Tibial artery (tissue), 4 donors: ENCODE measurements around the gene PCDHA1.
"Not testable (repeated sequence)": the region's sequence is repeated elsewhere in the genome, so short reads cannot be mapped to it uniquely, and the experiment has no call there.

ENCODE experiments used
- DNase-seq, 2 donors: peaks; one replicate each; pipeline ENCODE4 v3.0.0-alpha.2; 2019
- H3K27ac ChIP-seq, 2 donors: fragments of 200-600 bp; sonication (generic) in 1 of 2; 1 replicate in 1 of 2; 2 replicates in 1 of 2; pipeline ENCODE4 v1.5.1; 2018 to 2019; ENCODE audit warnings: mild to moderate bottlenecking in 1 of 2
- H3K27me3 ChIP-seq, 2 donors: fragments of 200-600 bp; sonication (generic) in 1 of 2; one replicate each; pipeline versions ENCODE4 v1.5.1 to v1.6.0; 2016 to 2019
- H3K36me3 ChIP-seq, 3 donors: fragments of 200-600 bp; sonication (generic) in 2 of 3; one replicate each; pipeline ENCODE4 v1.5.1; 2016 to 2019; ENCODE audit warnings: mild to moderate bottlenecking in 2 of 3
- H3K4me1 ChIP-seq, 4 donors: fragments of 200-600 bp; sonication (generic) in 2 of 4; 1 replicate in 3 of 4; 2 replicates in 1 of 4; pipeline ENCODE4 v1.5.1; 2016 to 2019
- H3K4me3 ChIP-seq, 2 donors: fragments of 200-600 bp; sonication (generic) in 1 of 2; 1 replicate in 1 of 2; 2 replicates in 1 of 2; pipeline ENCODE4 v1.5.1; 2018 to 2019; ENCODE audit warnings: mild to moderate bottlenecking in 2 of 2
- H3K9me3 ChIP-seq, 3 donors: fragments of 200-600 bp; sonication (generic) in 1 of 3; one replicate each; pipeline ENCODE4 v1.5.1; 2016 to 2019
- CTCF ChIP-seq, 2 experiments: fragments of 200-600 bp in 1 of 2; fragments of 450-650 bp in 1 of 2; IDR thresholded peaks; one replicate each; pipeline ENCODE4 v1.5.1; 2017 to 2019; ENCODE audit warnings: antibody characterized with exemption in 2 of 2, mild to moderate bottlenecking in 1 of 2, moderate library complexity in 1 of 2
- intact Hi-C: fragments of 100-400 bp; cut with DNase I; formaldehyde crosslinking; loops from one replicate; pipeline ENCODE4 v1.15.0; 2023; ENCODE audit warnings: low total_unique reads

The PCDHA1 gene

GRCh38 chr5:140833993-140834392 lies 48.1 kb downstream of the PCDHA1 start, which contains the start of gene PCDHA7:
Gene PCDHA7, plus strand, starts transcription at chr5:140834269. Its CDS starts 115 bp downstream, at chr5:140834384.
- Histone ChIP-seq H3K4me3 (peak within 1 kb of the TSS in 1 of 2 donors; percentile 9), H3K27me3 (peaks cover 0 to 12% of the 10 kb centered on the region in 2 donors), H3K27ac (no peak within 1 kb of the TSS), H3K9me3 (peaks cover 0 to 60% (median 33%) of the 10 kb centered on the region in 3 donors), H3K36me3 (peaks cover 0 to 3% (median 0%) of the 10 kb centered on the region in 3 donors), H3K4me1 (no peaks in the 10 kb centered on the region)
- DNase-seq: no peak
- no peak for TF ChIP-seq CTCF (IDR thresholded peaks at IDR 0.05)
- intact Hi-C loops: no loop called here

GRCh38 chr5:140834439-140835008 lies 48.6 kb downstream of the PCDHA1 start:
- intact Hi-C loops, H3K36me3 ChIP-seq, DNase-seq, H3K4me1 ChIP-seq, H3K27ac ChIP-seq: not testable (repeated sequence)
- Histone ChIP-seq H3K4me3 (peak overlapping the region in 1 of 2 donors; percentile 9), H3K27me3 (peaks cover 0 to 12% of the 10 kb centered on the region in 2 donors), H3K9me3 (peaks cover 0 to 55% (median 31%) of the 10 kb centered on the region in 3 donors)

- Histone ChIP-seq H3K36me3 (peaks cover 0 to 3% (median 0%) of the 10 kb centered on the region in 3 donors), H3K4me3 (no peak overlapping the region), H3K27me3 (peaks cover 0 to 12% of the 10 kb centered on the region in 2 donors), H3K4me1 (no peaks in the 10 kb centered on the region), H3K27ac (no peak overlapping the region), H3K9me3 (peaks cover 0 to 47% (median 29%) of the 10 kb centered on the region in 3 donors)
- TF ChIP-seq CTCF (IDR thresholded peaks at IDR 0.05): no peak
- intact Hi-C loops: no loop called here
- DNase-seq: no peak
Measured at GRCh38 chr5:140835622-140836510, 49.9 kb downstream of the PCDHA1 start.

- no peak within 1 kb of the TSS for H3K4me3 ChIP-seq
- no peak for TF ChIP-seq CTCF (IDR thresholded peaks at IDR 0.05)
- no peaks in the 10 kb centered on the region for H3K36me3 ChIP-seq
- H3K9me3 ChIP-seq: peaks cover 0 to 33% (median 32%) of the 10 kb centered on the region in 3 donors
- H3K27me3 ChIP-seq: peaks cover 0 to 4% of the 10 kb centered on the region in 2 donors
- H3K4me1 ChIP-seq: no peaks in the 10 kb centered on the region
- DNase-seq: no peak
- no peak within 1 kb of the TSS for H3K27ac ChIP-seq
- intact Hi-C loops: no loop called here
Measured at GRCh38 chr5:140840978-140841962, 55.3 kb downstream of the PCDHA1 start, which contains the start of gene PCDHA8. Gene PCDHA8, plus strand, starts transcription at chr5:140841187. Its CDS starts 135 bp downstream, at chr5:140841322.

- Histone ChIP-seq H3K36me3 (no peaks in the 10 kb centered on the region), H3K27me3 (peaks cover 0 to 4% of the 10 kb centered on the region in 2 donors), H3K4me1 (no peaks in the 10 kb centered on the region), H3K9me3 (peaks cover 0 to 40% (median 38%) of the 10 kb centered on the region in 3 donors), H3K4me3 (no peak overlapping the region), H3K27ac (no peak overlapping the region)
- no peak for TF ChIP-seq CTCF (IDR thresholded peaks at IDR 0.05)
- no peak for DNase-seq
- intact Hi-C loops: no loop called here
Measured at GRCh38 chr5:140842798-140843733, 57.1 kb downstream of the PCDHA1 start.

GRCh38 chr5:140848139-140849102 lies 62.5 kb downstream of the PCDHA1 start, which contains the start of gene PCDHA9:
Gene PCDHA9, plus strand, starts transcription at chr5:140848382. Its CDS starts 114 bp downstream, at chr5:140848496.
- H3K27ac ChIP-seq, H3K36me3 ChIP-seq, DNase-seq, H3K4me3 ChIP-seq, H3K27me3 ChIP-seq, intact Hi-C loops, H3K4me1 ChIP-seq: not testable (repeated sequence)
- peaks cover 4 to 52% (median 26%) of the 10 kb centered on the region in 3 donors for H3K9me3 ChIP-seq
